HG03378 (cell line): ENCODE results near the gene CCDC82.

Experiments
- ATAC-seq: cut with Tn5 transposase; IDR thresholded peaks from one replicate; pipeline ENCODE4 v1.9.1; 2021; ENCODE audit warnings: mild to moderate bottlenecking, moderate library complexity; ENCODE audit not compliant: unreplicated experiment

Gene CCDC82

DNA sequence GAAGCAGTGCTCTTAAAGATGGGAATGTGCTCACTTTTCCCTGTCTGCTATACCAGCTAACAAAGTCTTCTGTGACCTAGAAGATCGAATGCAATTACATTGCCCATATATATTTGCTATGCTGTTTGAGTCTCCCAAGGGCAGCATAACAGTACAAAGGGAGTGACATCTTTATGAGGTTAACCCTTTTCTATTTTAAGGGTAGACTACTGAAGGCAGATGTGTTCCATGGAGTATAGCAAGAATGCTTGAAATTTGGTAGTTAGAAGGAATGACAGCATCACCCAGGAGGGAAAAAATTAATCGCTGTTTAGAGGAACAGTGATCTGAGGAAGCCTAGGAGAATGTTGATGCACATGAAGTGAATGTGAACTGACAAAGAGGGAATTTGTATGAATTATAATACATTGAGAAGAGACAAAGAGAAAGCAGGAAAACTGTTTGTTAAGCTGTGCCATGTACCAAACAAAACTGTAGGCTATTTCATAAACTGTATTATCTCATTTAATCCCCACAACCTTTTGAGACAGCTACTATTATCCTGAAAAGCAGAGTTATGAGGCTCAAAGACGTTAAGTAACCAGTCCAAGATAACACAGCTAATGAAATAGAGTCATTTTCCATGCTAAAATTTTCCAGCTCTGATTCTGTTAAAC lies 59.7 kb downstream of the CCDC82 start:
- ATAC-seq: no peak

DNA sequence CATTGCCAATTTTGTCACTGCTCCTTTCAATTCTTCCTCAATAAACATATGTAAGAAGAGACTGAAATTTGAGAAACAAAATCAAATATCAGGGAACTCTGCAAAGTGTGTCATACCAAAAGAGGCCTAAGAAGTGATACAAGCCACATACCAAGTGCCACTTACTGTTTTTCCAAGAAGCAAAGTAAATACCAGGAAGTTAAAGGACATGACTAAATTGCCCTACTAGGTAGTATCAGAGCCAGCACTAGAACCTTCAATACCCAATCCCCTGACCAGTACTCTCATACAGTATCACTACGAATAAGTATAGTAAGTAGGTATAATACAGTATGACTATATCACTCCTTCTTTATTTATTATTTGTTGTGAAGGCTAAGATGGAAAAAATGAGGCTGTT lies 60.3 kb downstream of the CCDC82 start:
- ATAC-seq: no peak

DNA sequence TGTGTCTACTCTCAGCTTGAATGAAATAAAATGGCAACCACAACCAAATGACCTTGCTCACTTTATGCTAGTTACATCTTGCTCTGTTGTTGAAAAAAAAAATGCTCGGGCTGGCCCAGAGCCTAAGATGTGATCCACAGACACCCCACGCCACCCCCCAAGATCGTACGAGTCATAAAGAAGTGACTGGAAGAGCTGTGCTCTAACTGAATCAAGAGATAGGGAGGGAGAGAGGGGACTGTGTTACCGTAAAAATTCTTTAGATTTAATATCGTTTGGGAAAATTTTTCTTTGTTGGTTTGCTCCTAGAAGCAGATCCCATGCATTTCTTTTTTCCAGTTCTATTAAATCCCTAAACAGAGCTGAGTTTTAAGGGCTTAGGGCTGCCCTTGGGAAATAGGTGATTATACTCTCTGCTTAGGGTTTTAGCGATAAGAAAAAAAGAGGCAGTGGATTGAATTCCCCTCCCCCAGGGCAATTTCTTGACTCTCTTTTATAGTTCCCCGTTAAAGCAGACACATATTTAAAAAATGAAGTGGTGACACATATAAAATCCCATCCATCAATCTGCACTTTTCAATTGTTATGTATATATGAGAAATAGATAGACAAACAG lies 61.2 kb downstream of the CCDC82 start:
- ATAC-seq: no peak

- no peak for ATAC-seq
Measured at GRCh38 chr11:96326959-96327358, 62.8 kb downstream of the CCDC82 start.

DNA sequence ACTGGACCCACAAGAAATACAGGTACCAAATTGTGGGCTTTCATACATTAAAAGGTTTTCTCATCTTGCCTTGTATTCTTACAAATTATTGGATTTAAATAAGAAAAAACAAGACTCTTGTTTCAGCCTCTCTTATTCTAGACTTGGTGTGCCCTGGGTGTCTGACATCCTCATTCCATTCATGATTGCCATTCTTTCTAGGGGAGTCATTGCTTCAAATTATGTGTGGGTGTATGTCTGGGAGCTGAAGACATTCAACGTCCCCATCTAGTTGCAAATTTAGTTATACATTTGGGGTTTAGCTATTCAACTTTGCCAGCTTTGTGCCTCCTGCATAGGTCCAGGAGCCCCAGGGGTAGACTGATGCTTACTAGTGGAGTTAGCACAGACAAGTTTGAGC lies 64.8 kb downstream of the CCDC82 start:
- ATAC-seq: no peak

GRCh38 chr11:96323642-96323985 lies 66.1 kb downstream of the CCDC82 start:
- ATAC-seq: no peak

GRCh38 chr11:96322775-96323641 lies 66.7 kb downstream of the CCDC82 start:
- ATAC-seq: no peak

- ATAC-seq: no peak
Measured at GRCh38 chr11:96321091-96321490, 68.6 kb downstream of the CCDC82 start.

GRCh38 chr11:96319898-96320656 lies 69.6 kb downstream of the CCDC82 start:
- no peak for ATAC-seq

- ATAC-seq: no peak
Measured at GRCh38 chr11:96318850-96319249, 70.9 kb downstream of the CCDC82 start.

DNA sequence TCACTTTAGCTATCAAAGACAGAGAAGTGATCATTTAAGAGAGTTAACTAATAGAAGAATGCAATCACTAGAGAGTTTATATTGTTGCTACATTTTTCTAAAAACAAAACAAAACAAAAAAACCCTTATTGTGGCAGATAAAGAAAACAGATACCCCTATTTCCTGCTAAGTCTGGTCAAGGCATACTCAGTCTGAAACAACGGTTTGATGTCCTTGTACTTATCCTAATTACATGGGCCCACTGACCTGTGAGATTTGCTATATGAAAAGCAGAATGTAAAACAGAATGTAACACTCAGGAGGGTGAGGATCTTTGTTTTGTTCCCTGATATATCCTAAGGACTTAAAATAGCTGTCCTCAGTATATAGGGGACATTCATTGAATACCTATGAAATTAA lies 71.3 kb downstream of the CCDC82 start:
- ATAC-seq: no peak

GRCh38 chr11:96317985-96318384 lies 71.7 kb downstream of the CCDC82 start:
- ATAC-seq: no peak

- ATAC-seq: no peak
Measured at GRCh38 chr11:96317571-96317970, 72.1 kb downstream of the CCDC82 start.

DNA sequence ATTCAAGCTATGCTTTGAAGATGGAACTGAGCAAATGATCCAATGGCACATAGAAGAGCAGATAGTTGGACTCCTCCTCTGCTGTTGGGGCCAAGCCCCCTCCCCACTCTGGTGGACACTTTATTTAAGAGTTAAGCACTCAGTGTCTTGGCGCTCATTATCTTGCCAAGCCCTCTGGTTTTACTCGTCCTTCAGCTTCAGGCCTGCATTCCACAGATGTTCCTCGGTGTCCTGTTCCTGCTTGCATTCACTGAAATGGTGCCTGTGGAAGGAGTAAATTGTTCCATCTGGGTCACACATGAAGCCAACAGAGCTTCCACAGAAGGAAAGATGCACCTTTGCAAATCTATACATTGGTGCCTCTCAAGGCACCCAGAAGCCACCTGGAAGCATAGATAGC lies 72.8 kb downstream of the CCDC82 start:
- ATAC-seq: no peak

DNA sequence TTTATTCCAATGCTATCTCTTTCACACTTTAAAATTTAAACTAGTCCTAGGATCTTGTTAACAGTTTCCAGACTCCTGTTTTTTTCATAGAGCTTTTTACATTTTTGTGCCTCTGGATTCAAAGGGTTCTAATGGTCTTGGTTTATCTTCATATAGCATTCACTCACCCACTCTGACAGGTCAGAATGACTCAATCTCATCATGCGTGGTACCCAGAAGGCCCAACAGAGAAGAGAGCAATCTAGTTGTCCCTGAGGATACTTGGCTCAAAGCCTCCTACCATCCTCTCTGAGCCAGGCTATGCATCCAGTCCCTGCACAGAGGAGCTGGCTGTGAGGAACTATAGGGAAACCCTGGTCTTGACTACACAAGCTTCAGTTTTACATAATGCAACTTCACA lies 74.2 kb downstream of the CCDC82 start:
- no peak for ATAC-seq

- no peak for ATAC-seq
Measured at GRCh38 chr11:96314326-96315020, 75.2 kb downstream of the CCDC82 start.

DNA sequence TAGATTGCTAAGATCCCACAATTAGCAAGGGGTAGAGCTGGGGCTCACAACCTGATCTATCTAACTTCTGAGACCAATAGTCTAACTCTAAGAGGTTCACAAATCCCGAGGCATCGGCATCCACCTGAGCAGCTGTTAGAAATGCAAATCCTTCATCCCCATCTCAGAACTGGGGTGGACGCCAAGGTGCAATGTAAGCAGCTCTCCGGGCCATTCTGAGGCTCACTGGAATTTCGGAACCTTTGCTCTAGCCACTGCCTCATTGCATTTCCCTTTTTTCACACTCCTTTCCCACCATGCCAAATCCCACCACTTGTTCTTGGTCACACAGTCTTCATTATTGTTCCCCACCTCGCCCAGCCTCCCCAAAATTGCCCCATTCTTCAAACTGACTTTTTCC lies 76.5 kb downstream of the CCDC82 start:
- no peak for ATAC-seq

DNA sequence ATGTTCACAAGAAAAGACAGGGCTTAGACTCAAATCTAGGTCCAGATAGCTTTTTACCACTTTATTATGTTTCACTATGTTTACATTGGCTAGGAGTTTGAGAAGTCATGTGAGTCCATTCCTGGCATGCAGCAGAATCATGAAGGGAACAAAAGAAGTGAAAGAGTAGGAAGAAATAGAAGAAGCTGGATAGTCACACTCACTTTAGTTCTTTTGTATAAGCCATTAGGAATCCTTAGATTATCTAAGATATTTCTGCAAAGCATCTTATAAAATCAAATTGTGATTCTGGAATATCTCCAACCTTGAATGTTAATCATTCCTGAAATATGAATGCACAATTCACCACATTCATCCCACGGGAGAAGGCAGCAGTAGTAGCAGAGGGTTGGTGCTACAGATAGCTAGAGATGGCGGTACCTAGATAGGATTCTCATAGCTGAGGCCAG lies 78.6 kb downstream of the CCDC82 start:
- no peak for ATAC-seq

- ATAC-seq: no peak
Measured at GRCh38 chr11:96310236-96310635, 79.5 kb downstream of the CCDC82 start.

DNA sequence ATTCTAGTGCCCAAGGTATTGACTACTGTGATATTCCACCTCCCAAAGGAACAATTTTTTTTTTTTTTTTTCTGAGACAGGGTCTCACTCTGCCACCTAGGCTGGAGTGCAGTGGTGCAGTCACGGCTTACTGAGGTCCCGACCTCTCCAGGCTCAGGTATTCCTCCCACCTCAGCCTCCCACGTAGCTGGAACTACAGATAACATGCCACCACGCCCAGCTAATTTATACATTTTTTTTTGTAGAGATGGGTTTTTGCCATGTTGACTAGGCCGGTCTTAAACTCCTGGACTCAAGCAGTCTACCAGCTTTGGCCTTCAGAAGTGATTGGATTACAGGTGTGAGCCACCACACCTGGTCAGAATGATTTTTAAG lies 80.1 kb downstream of the CCDC82 start:
- no peak for ATAC-seq
